ENCODE measurements around the gene ATP5PB.

The ATP5PB gene

GRCh38 chr1:111470596-111470995 is 21.3 kb downstream of the ATP5PB start:
- in situ Hi-C loops (cut with MboI; ENCODE audit: low pct_unique_long_range_greater_than_20kb, low sequenced_read_pairs) = no loop called here
- DNase-seq = no peak

DNA sequence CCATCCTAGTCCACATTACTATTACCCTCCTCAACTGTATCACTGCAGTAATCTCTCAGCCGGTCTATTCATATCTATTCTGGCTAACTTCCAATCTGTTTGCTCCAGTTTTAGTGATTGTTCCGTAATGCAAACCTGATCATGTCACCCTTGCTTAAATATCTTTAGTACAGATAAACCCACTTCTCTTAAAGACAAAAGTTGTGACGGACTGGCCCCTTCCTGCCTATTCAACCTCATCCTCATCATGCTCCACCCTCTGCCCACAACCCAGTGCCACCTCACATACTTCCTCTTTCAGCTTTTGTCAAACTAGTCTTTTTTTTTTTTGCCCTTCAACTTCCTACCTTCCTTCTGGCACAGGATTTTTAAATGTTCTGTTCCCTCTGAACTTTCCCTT is 21.7 kb downstream of the ATP5PB start:
- in situ Hi-C loops (cut with MboI; ENCODE audit: low pct_unique_long_range_greater_than_20kb, low sequenced_read_pairs) = no loop called here
- DNase-seq = peak; percentile 95

DNA sequence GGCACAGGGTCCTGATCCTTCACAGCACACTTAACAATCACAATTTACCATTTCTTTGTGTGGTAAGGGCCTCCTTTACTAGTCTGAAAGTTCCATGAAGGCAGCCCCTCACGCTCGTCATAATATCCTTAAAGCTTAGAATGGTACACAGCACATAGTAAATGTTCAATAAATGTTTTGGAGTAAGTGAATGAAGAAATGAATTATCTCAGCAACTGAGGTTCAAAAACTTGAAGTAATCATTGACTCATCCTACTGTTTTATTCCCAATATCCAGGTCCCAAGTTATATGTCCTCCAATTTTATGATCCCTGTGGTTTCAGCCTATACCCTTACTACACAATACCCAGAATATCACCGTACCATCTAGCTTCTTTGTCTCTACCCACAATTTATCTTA is 22.3 kb downstream of the ATP5PB start:
- in situ Hi-C loops (cut with MboI; ENCODE audit: low pct_unique_long_range_greater_than_20kb, low sequenced_read_pairs) = no loop called here
- no peak for DNase-seq

GRCh38 chr1:111474106-111474505 is 24.8 kb downstream of the ATP5PB start:
- DNase-seq = no peak
- in situ Hi-C loops (cut with MboI; ENCODE audit: low pct_unique_long_range_greater_than_20kb, low sequenced_read_pairs) = no loop called here

DNA sequence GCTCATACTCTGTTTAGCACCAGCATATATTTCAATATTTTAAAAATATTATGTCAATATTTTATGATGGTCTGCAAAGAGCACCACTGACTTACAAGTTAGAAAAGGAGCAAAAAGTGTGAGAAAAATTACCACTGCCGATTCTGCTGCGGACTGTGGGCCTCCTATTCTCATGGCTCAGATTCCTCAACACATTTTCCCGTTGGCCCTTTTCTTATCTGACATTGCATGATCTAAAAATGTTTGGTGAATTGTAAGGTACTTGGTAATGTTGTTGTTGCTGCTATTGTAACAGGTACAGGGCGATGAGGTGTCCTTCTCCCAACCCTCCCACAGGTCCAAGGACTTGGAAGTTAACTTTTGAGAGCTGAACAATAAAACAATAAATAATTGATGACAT is 25.3 kb downstream of the ATP5PB start:
- no peak for DNase-seq
- in situ Hi-C loops (cut with MboI; ENCODE audit: low pct_unique_long_range_greater_than_20kb, low sequenced_read_pairs) = no loop called here

DNA sequence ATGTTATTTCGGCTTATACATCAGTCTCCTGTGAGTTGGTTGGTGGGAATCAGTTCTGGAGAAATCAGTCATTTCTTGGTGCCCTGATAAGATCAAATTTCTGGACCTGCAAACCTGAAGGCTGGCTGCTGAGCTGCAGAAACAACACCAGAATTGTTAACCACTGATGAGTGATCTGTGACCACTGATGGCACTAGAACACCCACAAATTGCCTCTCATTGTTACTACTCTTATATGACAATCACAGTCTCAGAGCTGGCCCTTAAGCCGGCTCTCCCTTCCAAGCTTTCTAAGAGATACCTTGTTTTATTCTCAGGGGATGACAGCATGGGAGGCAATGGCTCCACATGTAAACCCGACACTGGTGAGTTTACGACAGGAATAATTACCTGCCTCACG is 26.4 kb downstream of the ATP5PB start:
- DNase-seq = no peak
- in situ Hi-C loops (cut with MboI; ENCODE audit: low pct_unique_long_range_greater_than_20kb, low sequenced_read_pairs) = no loop called here

- DNase-seq = no peak
- in situ Hi-C loops (cut with MboI; ENCODE audit: low pct_unique_long_range_greater_than_20kb, low sequenced_read_pairs) = no loop called here
Measured at GRCh38 chr1:111476214-111476613, 26.9 kb downstream of the ATP5PB start.

GRCh38 chr1:111476761-111477309 is 27.6 kb downstream of the ATP5PB start:
- in situ Hi-C loops (cut with MboI; ENCODE audit: low pct_unique_long_range_greater_than_20kb, low sequenced_read_pairs) = no loop called here
- DNase-seq = peak; percentile 61

DNA sequence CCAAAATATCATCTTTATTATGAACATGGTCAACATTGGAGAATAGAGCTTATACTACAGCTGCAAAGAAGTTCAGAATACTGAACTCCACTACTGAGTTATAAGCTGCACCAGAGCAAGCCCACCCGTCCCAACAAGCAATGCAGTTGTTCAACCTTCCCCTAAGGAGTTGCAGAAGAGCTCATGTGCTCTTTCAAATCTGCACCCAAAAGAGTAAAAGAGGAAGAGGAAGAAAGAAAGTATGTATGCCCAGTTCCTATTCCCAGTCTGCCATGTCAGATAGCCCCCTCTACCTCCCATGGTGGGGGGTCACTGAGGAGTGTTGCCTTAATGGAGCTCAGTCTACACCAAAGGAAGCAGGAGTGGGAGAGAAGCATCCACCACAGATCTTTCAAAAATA is 31.4 kb downstream of the ATP5PB start:
- in situ Hi-C loops (cut with MboI; ENCODE audit: low pct_unique_long_range_greater_than_20kb, low sequenced_read_pairs) = no loop called here
- no peak for DNase-seq

DNA sequence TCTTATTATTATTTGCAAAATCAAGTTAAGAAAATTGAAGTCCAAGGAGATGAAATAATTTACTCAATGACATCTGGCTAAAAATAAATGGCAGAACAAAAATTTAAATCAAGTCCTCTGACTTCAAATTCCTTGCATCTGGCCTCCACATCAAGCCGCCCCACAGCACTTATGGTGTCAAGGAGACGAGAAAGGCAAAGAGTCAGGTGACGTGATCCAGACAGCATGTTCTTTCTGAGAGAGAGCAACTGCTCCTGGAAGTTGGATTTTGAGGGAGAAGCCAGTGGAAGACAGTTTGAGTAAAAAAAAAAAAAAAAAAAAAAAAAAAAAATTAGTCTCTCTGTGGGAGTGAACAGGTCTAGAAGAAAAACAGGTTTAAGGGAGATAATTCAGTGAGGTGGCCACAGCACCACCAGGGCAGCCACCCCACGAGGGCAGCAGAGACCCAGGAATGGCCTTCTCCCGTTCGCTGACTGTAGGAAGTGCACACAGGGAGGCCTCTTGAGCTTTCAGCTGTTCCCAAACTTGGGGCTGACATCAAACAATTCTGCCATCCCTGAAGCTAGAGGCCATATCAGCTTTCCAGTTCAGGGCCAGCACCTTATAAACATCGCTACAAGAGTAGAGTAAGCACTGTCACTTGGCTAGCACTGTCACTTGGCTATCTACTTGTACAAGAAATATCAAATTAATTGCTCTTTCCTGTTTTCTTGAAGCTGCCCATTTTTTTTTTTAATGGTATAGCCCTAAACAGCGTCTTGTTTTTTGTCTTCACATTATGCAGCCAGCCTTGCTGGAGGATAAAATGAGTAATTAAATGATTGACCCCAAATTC is 32.3 kb downstream of the ATP5PB start:
- in situ Hi-C loops (cut with MboI; ENCODE audit: low pct_unique_long_range_greater_than_20kb, low sequenced_read_pairs) = no loop called here
- DNase-seq = peak; percentile 91

- no peak for DNase-seq
- in situ Hi-C loops (cut with MboI; ENCODE audit: low pct_unique_long_range_greater_than_20kb, low sequenced_read_pairs) = no loop called here
Measured at GRCh38 chr1:111483166-111483565, 33.9 kb downstream of the ATP5PB start.

DNA sequence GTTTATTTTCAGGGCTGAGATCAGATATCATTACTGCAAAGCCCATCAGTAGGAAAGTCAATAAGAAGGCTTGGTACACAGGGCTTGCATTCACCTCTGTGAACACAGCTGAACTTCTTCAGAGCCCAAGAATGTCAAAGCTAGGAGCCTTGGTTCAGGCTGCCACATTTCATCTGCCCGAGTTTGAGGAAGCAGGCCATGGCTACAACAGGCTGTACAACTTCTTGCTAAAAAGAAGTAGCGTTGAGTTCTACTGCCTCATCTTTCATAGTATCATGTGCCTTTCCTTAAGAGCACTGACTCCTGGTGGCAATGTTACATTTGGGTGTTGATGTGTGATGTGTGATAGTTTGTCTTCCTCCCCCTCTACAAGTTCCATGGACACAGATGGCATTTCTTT is 34.6 kb downstream of the ATP5PB start:
- in situ Hi-C loops (cut with MboI; ENCODE audit: low pct_unique_long_range_greater_than_20kb, low sequenced_read_pairs) = no loop called here
- DNase-seq = no peak

DNA sequence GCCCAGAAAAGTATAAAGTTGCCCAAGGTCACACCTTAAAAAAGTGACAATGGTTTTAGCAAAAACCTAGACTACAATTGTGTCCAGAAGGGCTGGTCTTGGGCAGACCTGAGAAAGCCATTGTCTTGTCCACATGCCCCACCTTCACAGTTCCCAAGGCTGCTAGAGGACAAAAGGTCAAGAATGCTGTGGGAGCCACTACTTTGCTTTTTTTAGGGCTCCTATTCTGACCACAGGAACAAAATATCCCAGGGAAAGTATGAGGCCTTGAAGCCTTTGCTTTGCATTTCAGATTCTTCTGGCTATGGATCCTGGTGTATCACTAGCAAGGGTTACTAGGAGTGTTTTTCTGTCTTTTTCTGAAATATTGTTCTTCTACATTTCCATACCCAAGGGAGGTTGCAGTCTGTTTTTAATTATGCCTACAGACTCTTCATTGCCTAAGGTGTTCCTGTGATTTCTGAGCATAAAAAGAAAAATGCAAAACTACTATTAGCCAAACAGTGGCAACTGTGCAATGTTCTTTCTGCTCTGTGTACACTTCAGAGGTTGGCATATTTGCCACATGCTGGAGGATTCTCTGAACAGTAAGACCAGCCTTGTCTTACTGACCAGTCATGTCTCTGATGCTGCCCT is 35.2 kb downstream of the ATP5PB start:
- in situ Hi-C loops (cut with MboI; ENCODE audit: low pct_unique_long_range_greater_than_20kb, low sequenced_read_pairs) = no loop called here
- DNase-seq = no peak

- in situ Hi-C loops (cut with MboI; ENCODE audit: low pct_unique_long_range_greater_than_20kb, low sequenced_read_pairs) = no loop called here
- no peak for DNase-seq
Measured at GRCh38 chr1:111486431-111486830, 37.2 kb downstream of the ATP5PB start.

DNA sequence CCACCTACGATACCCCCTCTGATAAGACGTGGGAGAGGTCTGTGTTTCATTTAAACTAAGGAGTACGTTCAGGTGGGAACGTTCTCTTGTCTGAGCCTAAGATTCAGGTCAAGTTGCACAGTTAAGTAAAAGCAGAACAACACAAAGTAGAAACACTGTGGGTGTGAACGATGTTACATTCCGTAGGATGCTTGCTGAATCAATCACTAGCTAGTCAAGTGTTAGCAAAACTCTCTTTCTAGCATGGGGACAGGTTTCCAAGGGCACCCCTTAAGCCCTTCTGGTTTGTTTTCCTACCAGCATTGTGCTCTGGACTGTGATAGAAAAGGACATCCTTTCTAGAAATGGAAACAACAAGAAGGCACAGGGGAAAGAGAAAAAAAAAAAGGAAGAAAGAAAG is 37.9 kb downstream of the ATP5PB start:
- DNase-seq = no peak
- in situ Hi-C loops (cut with MboI; ENCODE audit: low pct_unique_long_range_greater_than_20kb, low sequenced_read_pairs) = no loop called here

GRCh38 chr1:111488669-111489068 is 39.4 kb downstream of the ATP5PB start:
- in situ Hi-C loops (cut with MboI; ENCODE audit: low pct_unique_long_range_greater_than_20kb, low sequenced_read_pairs) = no loop called here
- no peak for DNase-seq

- peak; percentile 56 for DNase-seq
- in situ Hi-C loops (cut with MboI; ENCODE audit: low pct_unique_long_range_greater_than_20kb, low sequenced_read_pairs) = no loop called here
Measured at GRCh38 chr1:111489604-111490003, 40.3 kb downstream of the ATP5PB start.

DNA sequence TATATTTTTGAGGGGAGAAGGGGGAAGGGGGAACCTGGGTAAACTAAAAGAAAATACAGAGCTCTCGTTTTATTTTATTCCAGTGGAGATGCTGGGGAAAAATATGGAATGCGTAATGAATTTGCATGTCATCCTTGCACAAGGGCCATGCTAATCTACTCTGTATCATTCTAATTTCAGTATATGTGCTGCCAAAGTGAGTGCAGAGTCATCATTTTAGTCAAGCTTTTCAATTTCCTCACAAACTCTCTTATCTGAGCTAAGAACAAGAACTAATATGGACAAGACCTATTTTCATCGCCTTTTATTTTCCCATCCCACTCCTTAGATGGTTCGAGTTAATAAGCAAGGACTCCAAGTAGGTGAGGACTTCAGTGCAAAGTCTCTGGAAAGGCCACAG is 41.0 kb downstream of the ATP5PB start:
- in situ Hi-C loops (cut with MboI; ENCODE audit: low pct_unique_long_range_greater_than_20kb, low sequenced_read_pairs) = no loop called here
- no peak for DNase-seq

DNA sequence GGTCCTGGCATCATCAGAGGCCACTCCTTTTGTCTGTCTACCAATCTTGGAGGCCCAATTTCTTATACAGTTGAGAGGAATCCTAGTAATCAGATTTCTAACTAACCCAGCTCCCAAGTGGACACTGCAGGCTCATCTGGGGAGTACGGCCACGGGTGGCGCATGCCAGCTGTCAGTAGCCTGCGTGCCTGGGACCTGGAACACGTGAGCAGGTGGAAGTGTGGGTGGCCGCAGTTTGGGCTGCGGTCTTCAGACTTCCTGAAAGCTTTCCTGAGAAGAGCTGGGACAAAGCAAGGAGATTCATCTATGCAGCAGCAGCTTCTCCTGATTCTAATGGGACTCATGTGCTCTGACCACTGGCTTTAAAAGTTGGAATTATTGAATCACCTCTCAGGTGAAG is 41.8 kb downstream of the ATP5PB start:
- in situ Hi-C loops (cut with MboI; ENCODE audit: low pct_unique_long_range_greater_than_20kb, low sequenced_read_pairs) = no loop called here
- peak; percentile 74 for DNase-seq

DNA sequence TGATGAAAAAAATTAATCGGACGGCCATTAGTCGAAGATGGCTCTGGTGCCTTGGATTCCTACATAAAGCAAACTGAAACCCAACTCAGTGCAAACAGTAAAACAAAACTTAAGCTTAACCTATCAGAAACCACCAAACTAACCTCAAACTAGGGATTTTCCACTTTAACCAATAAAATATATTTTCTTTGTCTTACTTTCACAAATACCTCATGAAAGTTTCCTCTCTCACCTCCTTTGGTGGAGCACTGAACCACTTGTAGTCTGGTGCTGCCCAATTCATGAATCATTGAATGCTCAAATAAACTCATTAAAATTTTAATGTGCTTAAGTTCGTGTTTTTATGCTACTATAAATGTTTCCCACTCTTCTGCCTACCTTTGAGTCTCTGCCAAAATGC is 47.1 kb downstream of the ATP5PB start:
- in situ Hi-C loops (cut with MboI; ENCODE audit: low pct_unique_long_range_greater_than_20kb, low sequenced_read_pairs) = no loop called here

DNA sequence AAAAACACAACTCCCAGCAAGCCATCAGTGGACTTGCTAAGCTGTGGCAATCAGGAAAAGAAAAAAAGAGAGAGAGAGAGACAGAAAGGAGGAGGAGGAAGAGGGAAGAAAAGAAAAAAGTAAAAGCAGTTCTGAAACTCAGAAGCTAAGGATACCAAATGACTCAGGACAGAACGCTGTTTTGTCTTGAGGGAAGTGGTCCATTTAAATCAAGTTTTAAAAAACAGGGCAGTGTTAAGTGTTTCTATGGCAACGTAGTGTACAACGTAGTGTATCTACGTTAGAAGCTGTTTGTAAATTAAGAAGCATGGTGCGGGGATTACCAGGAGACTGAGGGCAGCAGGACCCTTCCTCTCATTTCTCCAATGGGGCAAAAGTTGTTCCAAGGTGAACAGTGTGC is 48.3 kb downstream of the ATP5PB start:
- in situ Hi-C loops (cut with MboI; ENCODE audit: low pct_unique_long_range_greater_than_20kb, low sequenced_read_pairs) = no loop called here
- DNase-seq = no peak

More for the DNA sequence above, 47.1 kb downstream of the ATP5PB start:
- DNase-seq = no peak
